Renal cortex interstitium (tissue), 15 donors: ENCODE data around the gene TMEM243. TPM values are rescaled to one million over a fixed set of nuclear protein-coding genes. Genes with fewer than 3 reads are reported as not detected.
"Not testable (repeated sequence)": the region's sequence is repeated elsewhere in the genome, so short reads cannot be mapped to it uniquely, and the experiment has no call there.

Source experiments
- DNase-seq, 11 donors: peaks; one replicate each; pipeline ENCODE4 v3.0.0-alpha.2; 2013; ENCODE audit warnings: low read depth in 9 of 11, low spot score in 4 of 11; ENCODE audit errors: extremely low read depth in 1 of 11
- long read RNA-seq, 16 experiments: transcript quantifications; one replicate each; lab custom pipeline, GENCODE V29; 2026
- polyA plus RNA-seq, 3 donors: library from polyadenylated mRNA; unstranded; fragments of 120-200 nt; gene quantifications; one replicate each; pipeline ENCODE4 v1.2.1, GENCODE V29; 2013; ENCODE audit not compliant: insufficient read length in 3 of 3

Gene TMEM243
- 10 to 100 TPM; 35.8 to 42.9 (median 42.7) TPM for polyA plus RNA-seq
- long read RNA-seq, donor 1, transcript TMEM243-201 (4 exons, 1,063 nt): major isoform, 10 of 17 reads
- long read RNA-seq, donor 1, transcript TMEM243-203 (5 exons, 1,273 nt): minor isoform, 7 of 17 reads
- long read RNA-seq, donor 1, partial matches to known transcripts: 0 of 17 reads
- long read RNA-seq, donor 1, other reads (novel, unspliced or antisense): 0 of 17 reads
- long read RNA-seq, donor 2, transcript TMEM243-201 (4 exons, 1,063 nt): minor isoform, 6 of 19 reads
- long read RNA-seq, donor 2, transcript TMEM243-203 (5 exons, 1,273 nt): major isoform, 13 of 19 reads
- long read RNA-seq, donor 2, partial matches to known transcripts: 0 of 19 reads
- long read RNA-seq, donor 2, other reads (novel, unspliced or antisense): 0 of 19 reads
- long read RNA-seq, donor 3, transcript TMEM243-203 (5 exons, 1,273 nt): minor isoform, 7 of 29 reads
- long read RNA-seq, donor 3, transcript TMEM243-201 (4 exons, 1,063 nt): major isoform, 19 of 29 reads
- long read RNA-seq, donor 3, partial matches to known transcripts: 0 of 29 reads
- long read RNA-seq, donor 3, other reads (novel, unspliced or antisense): 0 of 29 reads
- long read RNA-seq, donor 4, transcript TMEM243-201 (4 exons, 1,063 nt): major isoform, 12 of 13 reads
- long read RNA-seq, donor 4, partial matches to known transcripts: 0 of 13 reads
- long read RNA-seq, donor 4, other reads (novel, unspliced or antisense): 0 of 13 reads
- long read RNA-seq, donor 5: 0 reads
- long read RNA-seq, donor 6, transcript TMEM243-201 (4 exons, 1,063 nt): major isoform, 8 of 13 reads
- long read RNA-seq, donor 6, partial matches to known transcripts: 0 of 13 reads
- long read RNA-seq, donor 6, other reads (novel, unspliced or antisense): 0 of 13 reads
- long read RNA-seq, donor 7, transcript TMEM243-201 (4 exons, 1,063 nt): major isoform, 17 of 27 reads
- long read RNA-seq, donor 7, transcript TMEM243-203 (5 exons, 1,273 nt): minor isoform, 8 of 27 reads
- long read RNA-seq, donor 7, partial matches to known transcripts: 0 of 27 reads
- long read RNA-seq, donor 7, other reads (novel, unspliced or antisense): 0 of 27 reads
- long read RNA-seq, donor 8: 0 reads
- long read RNA-seq, donor 9, transcript TMEM243-201 (4 exons, 1,063 nt): major isoform, 9 of 13 reads
- long read RNA-seq, donor 9, partial matches to known transcripts: 0 of 13 reads
- long read RNA-seq, donor 9, other reads (novel, unspliced or antisense): 0 of 13 reads
- long read RNA-seq, donor 10, transcript TMEM243-203 (5 exons, 1,273 nt): minor isoform, 9 of 22 reads
- long read RNA-seq, donor 10, transcript TMEM243-201 (4 exons, 1,063 nt): major isoform, 11 of 22 reads
- long read RNA-seq, donor 10, partial matches to known transcripts: 0 of 22 reads
- long read RNA-seq, donor 10, other reads (novel, unspliced or antisense): 0 of 22 reads
- long read RNA-seq, donor 11, transcript TMEM243-201 (4 exons, 1,063 nt): major isoform, 9 of 17 reads
- long read RNA-seq, donor 11, transcript TMEM243-203 (5 exons, 1,273 nt): minor isoform, 7 of 17 reads
- long read RNA-seq, donor 11, partial matches to known transcripts: 0 of 17 reads
- long read RNA-seq, donor 11, other reads (novel, unspliced or antisense): 0 of 17 reads
- long read RNA-seq, donor 12, partial matches to known transcripts: 0 of 9 reads
- long read RNA-seq, donor 12, other reads (novel, unspliced or antisense): 0 of 9 reads
- long read RNA-seq, donor 13: 0 reads
- long read RNA-seq, donor 14, transcript TMEM243-201 (4 exons, 1,063 nt): major isoform, 11 of 16 reads
- long read RNA-seq, donor 14, partial matches to known transcripts: 0 of 16 reads
- long read RNA-seq, donor 14, other reads (novel, unspliced or antisense): 0 of 16 reads
- long read RNA-seq, donor 15, partial matches to known transcripts: 0 of 5 reads
- long read RNA-seq, donor 15, other reads (novel, unspliced or antisense): 0 of 5 reads
- long read RNA-seq, donor 16, transcript TMEM243-203 (5 exons, 1,273 nt): minor isoform, 16 of 38 reads
- long read RNA-seq, donor 16, transcript TMEM243-201 (4 exons, 1,063 nt): major isoform, 19 of 38 reads
- long read RNA-seq, donor 16, partial matches to known transcripts: 0 of 38 reads
- long read RNA-seq, donor 16, other reads (novel, unspliced or antisense): 0 of 38 reads

GRCh38 chr7:87219545-87220025 is at the start of gene TMEM243:
Gene TMEM243, minus strand, starts transcription at chr7:87219732. Its CDS starts 229 bp downstream, at chr7:87219503.
- DNase-seq: peak in 10 of 11 donors; percentile 23 to 66 (median 50)

GRCh38 chr7:87267239-87267900 is 47.8 kb upstream of the TMEM243 start:
- DNase-seq: no peak

- DNase-seq: no peak
Observed at GRCh38 chr7:87263537-87263936, 44.0 kb upstream of the TMEM243 start.

GRCh38 chr7:87253589-87254087 is 34.1 kb upstream of the TMEM243 start:
- no peak for DNase-seq

- not testable (repeated sequence) for DNase-seq
Observed at GRCh38 chr7:87245671-87246070, 26.1 kb upstream of the TMEM243 start.

- not testable (repeated sequence) for DNase-seq
Observed at GRCh38 chr7:87238464-87239051, 19.0 kb upstream of the TMEM243 start.

GRCh38 chr7:87234949-87235348 is 15.4 kb upstream of the TMEM243 start:
- no peak for DNase-seq

- no peak for DNase-seq
Observed at GRCh38 chr7:87231711-87232110, 12.2 kb upstream of the TMEM243 start.

GRCh38 chr7:87231258-87231657 is 11.7 kb upstream of the TMEM243 start:
- no peak for DNase-seq

- no peak for DNase-seq
Observed at GRCh38 chr7:87226495-87226894, 7.0 kb upstream of the TMEM243 start.

GRCh38 chr7:87225696-87226095 is 6.2 kb upstream of the TMEM243 start:
- no peak for DNase-seq

- no peak for DNase-seq
Observed at GRCh38 chr7:87223666-87224065, 4.1 kb upstream of the TMEM243 start.

GRCh38 chr7:87220734-87221215 is 1.2 kb upstream of the TMEM243 start:
- peak in 7 of 11 donors; percentile 20 to 48 (median 31) for DNase-seq

- peak in 10 of 11 donors; percentile 36 to 79 (median 64) for DNase-seq
Observed at GRCh38 chr7:87220026-87220733, 648 bp upstream of the TMEM243 start.
